RWPE2 (cell line): Measurements from ENCODE around the gene MEGF8.

Experiments used
- ATAC-seq: fragments of 200-7000 bp; cut with Tn5 transposase; 3 replicates; pipeline ENCODE4 v1.9.1; 2021; ENCODE audit warnings: low read depth
- DNase-seq: peaks from one replicate; pipeline ENCODE4 v3.0.0-alpha.2; 2020; ENCODE audit warnings: low spot score
- H3K27ac ChIP-seq: fragments of 450-650 bp; 2 replicates; pipeline ENCODE4 v1.5.1; 2017; ENCODE audit warnings: mild to moderate bottlenecking; ENCODE audit not compliant: poor library complexity, severe bottlenecking
- H3K27me3 ChIP-seq: fragments of 250-450 bp; sonication (Bioruptor Pico); 2 replicates; pipeline ENCODE4 v1.5.1; 2021; ENCODE audit warnings: mild to moderate bottlenecking, moderate library complexity; ENCODE audit not compliant: insufficient read depth, poor library complexity, severe bottlenecking
- H3K36me3 ChIP-seq: fragments of 250-450 bp; sonication (Bioruptor Pico); 2 replicates; pipeline ENCODE4 v1.5.1; 2020; ENCODE audit warnings: low read depth, mild to moderate bottlenecking, moderate library complexity
- H3K4me1 ChIP-seq: fragments of 250-450 bp; sonication (Bioruptor Pico); 2 replicates; pipeline ENCODE4 v1.5.1; 2021; ENCODE audit warnings: mild to moderate bottlenecking, moderate library complexity; ENCODE audit not compliant: insufficient read depth, poor library complexity, severe bottlenecking
- H3K4me3 ChIP-seq: fragments of 250-450 bp; sonication (Bioruptor Pico); 2 replicates; pipeline ENCODE4 v1.5.1; 2021; ENCODE audit warnings: mild to moderate bottlenecking, moderate library complexity; ENCODE audit not compliant: severe bottlenecking
- H3K9me3 ChIP-seq: fragments of 250-450 bp; sonication (Bioruptor Pico); 2 replicates; pipeline ENCODE4 v1.5.1; 2021; ENCODE audit warnings: mild to moderate bottlenecking, moderate library complexity; ENCODE audit not compliant: severe bottlenecking
- TF ChIP-seq, protein P1 (sequence below): fragments of 450-650 bp; IDR thresholded peaks from one replicate; pipeline ENCODE4 v1.5.1; 2017; ENCODE audit warnings: mild to moderate bottlenecking, moderate library complexity; ENCODE audit not compliant: poor library complexity, severe bottlenecking

The MEGF8 gene

DNA sequence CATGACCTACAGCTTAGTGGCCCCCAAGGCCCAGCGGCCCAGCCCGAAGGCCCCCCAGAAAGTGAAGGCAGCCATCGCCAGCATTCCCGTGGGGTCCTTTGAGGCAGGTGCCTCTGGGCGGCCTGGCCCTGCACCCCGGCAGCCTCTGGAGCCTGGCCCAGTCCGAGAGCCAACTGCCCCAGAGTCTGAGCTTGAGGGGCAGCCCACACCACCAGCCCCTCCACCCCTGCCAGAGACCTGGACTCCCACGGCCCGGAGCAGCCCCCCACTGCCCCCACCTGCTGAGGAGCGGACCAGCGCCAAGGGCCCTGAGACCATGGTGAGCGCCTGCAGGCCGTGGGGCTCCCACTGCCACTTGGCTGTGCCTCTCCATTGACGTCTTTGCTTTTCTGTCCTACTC is 32.5 kb upstream of the MEGF8 start:
- DNase-seq (no peak), ATAC-seq (no peak)
- H3K36me3 ChIP-seq = peaks cover 71% of the 10 kb centered on the region
- no peaks in the 10 kb centered on the region for H3K9me3 ChIP-seq
- H3K27ac ChIP-seq = no peak overlapping the region
- H3K4me3 ChIP-seq = no peak overlapping the region
- TF ChIP-seq, protein P1, sequence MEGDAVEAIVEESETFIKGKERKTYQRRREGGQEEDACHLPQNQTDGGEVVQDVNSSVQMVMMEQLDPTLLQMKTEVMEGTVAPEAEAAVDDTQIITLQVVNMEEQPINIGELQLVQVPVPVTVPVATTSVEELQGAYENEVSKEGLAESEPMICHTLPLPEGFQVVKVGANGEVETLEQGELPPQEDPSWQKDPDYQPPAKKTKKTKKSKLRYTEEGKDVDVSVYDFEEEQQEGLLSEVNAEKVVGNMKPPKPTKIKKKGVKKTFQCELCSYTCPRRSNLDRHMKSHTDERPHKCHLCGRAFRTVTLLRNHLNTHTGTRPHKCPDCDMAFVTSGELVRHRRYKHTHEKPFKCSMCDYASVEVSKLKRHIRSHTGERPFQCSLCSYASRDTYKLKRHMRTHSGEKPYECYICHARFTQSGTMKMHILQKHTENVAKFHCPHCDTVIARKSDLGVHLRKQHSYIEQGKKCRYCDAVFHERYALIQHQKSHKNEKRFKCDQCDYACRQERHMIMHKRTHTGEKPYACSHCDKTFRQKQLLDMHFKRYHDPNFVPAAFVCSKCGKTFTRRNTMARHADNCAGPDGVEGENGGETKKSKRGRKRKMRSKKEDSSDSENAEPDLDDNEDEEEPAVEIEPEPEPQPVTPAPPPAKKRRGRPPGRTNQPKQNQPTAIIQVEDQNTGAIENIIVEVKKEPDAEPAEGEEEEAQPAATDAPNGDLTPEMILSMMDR = no peak
- H3K4me1 ChIP-seq = no peaks in the 10 kb centered on the region
- no peaks in the 10 kb centered on the region for H3K27me3 ChIP-seq

DNA sequence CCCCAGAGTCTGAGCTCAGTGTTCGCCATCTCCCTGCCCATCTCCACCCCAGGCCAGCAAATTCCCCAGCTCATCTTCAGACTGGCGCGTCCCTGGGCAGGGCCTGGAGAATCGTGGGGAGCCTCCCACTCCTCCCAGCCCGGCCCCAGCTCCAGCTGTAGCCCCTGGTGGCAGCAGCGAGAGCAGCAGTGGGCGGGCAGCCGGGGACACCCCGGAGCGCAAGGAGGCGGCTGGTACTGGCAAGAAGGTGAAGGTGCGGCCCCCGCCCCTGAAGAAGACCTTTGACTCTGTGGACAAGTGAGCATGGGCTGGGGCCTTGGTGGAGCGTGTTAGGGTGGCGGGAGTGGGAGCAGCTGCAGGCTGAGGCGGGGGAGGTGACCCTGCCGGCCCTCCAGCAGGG is 31.9 kb upstream of the MEGF8 start:
- Histone ChIP-seq H3K36me3 (peaks cover 66% of the 10 kb centered on the region), H3K4me1 (no peaks in the 10 kb centered on the region), H3K9me3 (no peaks in the 10 kb centered on the region), H3K4me3 (no peak overlapping the region), H3K27ac (no peak overlapping the region), H3K27me3 (no peaks in the 10 kb centered on the region)
- TF ChIP-seq, protein P1 = no peak
- ATAC-seq (no peak), DNase-seq (no peak)

DNA sequence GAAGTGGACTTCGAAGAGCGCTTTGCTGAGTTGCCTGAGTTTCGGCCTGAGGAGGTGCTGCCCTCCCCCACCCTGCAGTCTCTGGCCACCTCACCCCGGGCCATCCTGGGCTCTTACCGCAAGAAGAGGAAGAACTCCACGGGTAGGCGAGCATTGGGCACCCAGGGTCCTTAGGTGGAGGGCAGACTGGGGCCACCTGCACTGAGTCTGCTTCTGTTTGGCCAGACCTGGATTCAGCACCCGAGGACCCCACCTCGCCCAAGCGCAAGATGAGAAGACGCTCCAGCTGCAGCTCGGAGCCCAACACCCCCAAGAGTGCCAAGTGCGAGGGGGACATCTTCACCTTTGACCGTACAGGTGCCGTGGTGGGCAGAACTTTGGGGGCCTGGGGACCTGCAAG is 31.5 kb upstream of the MEGF8 start:
- no peaks in the 10 kb centered on the region for H3K4me1 ChIP-seq
- no peak for ATAC-seq
- H3K9me3 ChIP-seq = no peaks in the 10 kb centered on the region
- no peaks in the 10 kb centered on the region for H3K27me3 ChIP-seq
- no peak for DNase-seq
- TF ChIP-seq, protein P1 = no peak
- H3K36me3 ChIP-seq = peaks cover 64% of the 10 kb centered on the region
- no peak overlapping the region for H3K27ac ChIP-seq
- H3K4me3 ChIP-seq = no peak overlapping the region

DNA sequence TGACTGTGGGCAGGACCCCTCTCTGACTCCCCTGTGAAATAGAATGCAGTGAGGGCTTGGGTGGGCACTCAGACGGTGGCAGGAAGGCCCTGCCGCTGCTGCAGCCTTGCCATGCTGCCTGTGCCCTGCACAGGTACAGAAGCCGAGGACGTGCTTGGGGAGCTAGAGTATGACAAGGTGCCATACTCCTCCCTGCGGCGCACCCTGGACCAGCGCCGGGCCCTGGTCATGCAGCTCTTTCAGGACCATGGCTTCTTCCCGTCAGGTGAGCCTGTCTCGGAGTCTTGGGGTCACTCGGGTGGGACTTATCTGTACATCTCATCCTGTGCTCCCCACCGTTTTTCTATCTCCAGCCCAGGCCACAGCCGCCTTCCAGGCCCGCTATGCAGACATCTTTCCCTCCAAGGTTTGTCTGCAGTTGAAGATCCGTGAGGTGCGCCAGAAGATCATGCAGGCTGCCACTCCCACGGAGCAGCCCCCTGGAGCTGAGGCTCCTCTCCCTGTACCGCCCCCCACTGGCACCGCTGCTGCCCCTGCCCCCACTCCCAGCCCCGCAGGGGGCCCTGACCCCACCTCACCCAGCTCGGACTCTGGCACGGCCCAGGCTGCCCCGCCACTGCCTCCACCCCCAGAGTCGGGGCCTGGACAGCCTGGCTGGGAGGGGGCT is 30.8 kb upstream of the MEGF8 start:
- H3K27ac ChIP-seq = no peak overlapping the region
- no peaks in the 10 kb centered on the region for H3K4me1 ChIP-seq
- DNase-seq (no peak), ATAC-seq (no peak)
- no peak overlapping the region for H3K4me3 ChIP-seq
- no peaks in the 10 kb centered on the region for H3K9me3 ChIP-seq
- TF ChIP-seq, protein P1 = no peak
- no peaks in the 10 kb centered on the region for H3K27me3 ChIP-seq
- peaks cover 57% of the 10 kb centered on the region for H3K36me3 ChIP-seq

DNA sequence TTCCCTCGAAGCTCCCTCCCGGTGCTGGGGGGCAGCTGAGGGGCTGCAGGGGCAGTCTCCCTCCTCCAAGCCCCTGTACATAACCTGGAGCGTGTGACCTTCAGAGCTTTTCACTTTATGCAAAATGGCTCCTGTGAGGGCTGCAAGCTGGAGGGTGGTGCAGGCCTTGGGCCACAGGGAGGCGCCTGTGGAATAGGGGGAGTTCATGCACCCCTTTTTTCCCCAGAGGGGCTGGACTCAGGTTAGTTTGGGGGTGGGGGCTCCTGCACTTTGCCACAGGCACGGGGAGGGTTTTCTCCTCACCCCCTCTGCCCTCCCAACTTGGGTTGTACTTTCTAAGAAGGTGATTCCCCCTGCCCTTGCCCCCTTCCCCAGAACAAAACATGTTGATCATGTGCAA is 30.1 kb upstream of the MEGF8 start:
- H3K9me3 ChIP-seq = no peaks in the 10 kb centered on the region
- no peak overlapping the region for H3K27ac ChIP-seq
- no peaks in the 10 kb centered on the region for H3K4me1 ChIP-seq
- ATAC-seq (no peak), DNase-seq (no peak)
- TF ChIP-seq, protein P1 = no peak
- H3K27me3 ChIP-seq = no peaks in the 10 kb centered on the region
- H3K36me3 ChIP-seq = peaks cover 55% of the 10 kb centered on the region
- H3K4me3 ChIP-seq = no peak overlapping the region
